ENCODE measurements around the gene THADA. TPM values are rescaled to one million over a fixed set of nuclear protein-coding genes. Genes with fewer than 3 reads are reported as not detected.

Gene THADA
- total RNA-seq, 1 experiment from 2014 or later = 20.1 TPM

- H3K36me3 Mint-ChIP-seq (ENCODE audit: insufficient read depth in 1 of 3, low read depth in 3 of 3) = no peaks in the 10 kb centered on the region; a peak in 1 of 7 replicates
- no CpG with 5 or more reads among the region's 1 CpG for WGBS (ENCODE audit: extremely low coverage, insufficient read length, low lambda C conversion rate)
- H3K27ac Mint-ChIP-seq = no peak overlapping the region
These were observed 333.6 kb downstream of the THADA start for GRCh38 chr2:43262239-43262638.

More at GRCh38 chr2:43262239-43262638, 333.6 kb downstream of the THADA start:
- H3K9me3 Mint-ChIP-seq = no peaks in the 10 kb centered on the region
- no peak overlapping the region for H3K27ac ChIP-seq (ENCODE audit: insufficient read length, low read depth, low read length)
- no peak overlapping the region for H3K4me2 ChIP-seq (ENCODE audit: insufficient read depth, insufficient read length, low read length)
- H2BK12ac ChIP-seq (ENCODE audit: insufficient read length, low read depth, low read length) = no peak overlapping the region
- DNase-seq = no peak
- H3K14ac ChIP-seq (ENCODE audit: insufficient read depth, low read length) = no peak overlapping the region
- no peak overlapping the region for H2BK20ac ChIP-seq (ENCODE audit: low read depth, low read length, poor library complexity, severe bottlenecking)
- H3K4me1 ChIP-seq (ENCODE audit: insufficient read depth, low read length) = no peaks in the 10 kb centered on the region
- H3K9ac ChIP-seq (ENCODE audit: extremely low read depth, insufficient read length, low read length) = no peak overlapping the region
- H3K4ac ChIP-seq (ENCODE audit: low read depth, low read length) = no peak overlapping the region
- no peaks in the 10 kb centered on the region for H3K9me3 ChIP-seq (ENCODE audit: control insufficient read depth, low read depth, low read length)
- no peak overlapping the region for H2BK5ac ChIP-seq (ENCODE audit: insufficient read length, low read length)
- peaks cover 12 to 20% of the 10 kb centered on the region in 2 experiments for H3K4me1 Mint-ChIP-seq
- H3K4me3 Mint-ChIP-seq = no peak overlapping the region
- H3K79me2 ChIP-seq (ENCODE audit: insufficient read depth, low read length) = no peaks in the 10 kb centered on the region
- no peak overlapping the region for H2AK5ac ChIP-seq (ENCODE audit: insufficient read length, low read length)
- H4K5ac ChIP-seq (ENCODE audit: insufficient read length, low read depth, low read length) = no peak overlapping the region
- no peak overlapping the region for H3K23ac ChIP-seq (ENCODE audit: insufficient read length, low read depth, low read length)
- no peaks in the 10 kb centered on the region for H3K23me2 ChIP-seq (ENCODE audit: insufficient read length, low read depth, low read length, poor library complexity, severe bottlenecking)
- H3K18ac ChIP-seq (ENCODE audit: insufficient read length, low read depth, low read length) = no peak overlapping the region
- H4K91ac ChIP-seq (ENCODE audit: insufficient read length, low read depth, low read length) = no peak overlapping the region
- H3K27me3 ChIP-seq (ENCODE audit: insufficient read depth, low read length) = no peaks in the 10 kb centered on the region
- no peak overlapping the region for H3T11ph ChIP-seq (ENCODE audit: low read length)
- H4K8ac ChIP-seq (replicated peaks; ENCODE audit: insufficient read length, low read depth, low read length) = no peak overlapping the region
- H2AFZ ChIP-seq (ENCODE audit: low read length) = no peak overlapping the region
- H2BK120ac ChIP-seq (ENCODE audit: low read depth, low read length, poor library complexity, severe bottlenecking) = no peak overlapping the region
- TF ChIP-seq CTCF (conservative IDR thresholded peaks at IDR 0.05) = no peak
- no peaks in the 10 kb centered on the region for H3K27me3 Mint-ChIP-seq (ENCODE audit: low read depth)
- H3K56ac ChIP-seq (ENCODE audit: insufficient read length, low read depth, low read length) = no peak overlapping the region
- H2BK15ac ChIP-seq (ENCODE audit: low read depth, low read length) = no peak overlapping the region
- H4K20me1 ChIP-seq (ENCODE audit: control insufficient read depth, insufficient read depth, insufficient read length) = no peaks in the 10 kb centered on the region
- no peaks in the 10 kb centered on the region for H3K79me1 ChIP-seq (ENCODE audit: insufficient read depth, low read depth, low read length, poor library complexity, severe bottlenecking)

All from H9 (cell line).